GM21390 (cell line): Measurements from ENCODE around the gene TESMIN.

Experiments
- ATAC-seq: cut with Tn5 transposase; IDR thresholded peaks from one replicate; pipeline ENCODE4 v1.9.1; 2021; ENCODE audit not compliant: unreplicated experiment

TESMIN gene

GRCh38 chr11:68684385-68685356 lies 66.6 kb downstream of the TESMIN start, which contains the start of gene GAL:
GAL (plus strand) TSS chr11:68684544; CDS start chr11:68684924, 380 bp downstream.
- no peak for ATAC-seq

- no peak for ATAC-seq
These were observed 67.6 kb downstream of the TESMIN start for GRCh38 chr11:68683536-68684384.

- ATAC-seq, result no peak
These were observed 68.2 kb downstream of the TESMIN start for GRCh38 chr11:68683121-68683520.

- ATAC-seq, result no peak
These were observed 68.8 kb downstream of the TESMIN start for GRCh38 chr11:68682531-68682961.

GRCh38 chr11:68680541-68681231 lies 70.6 kb downstream of the TESMIN start:
- ATAC-seq, result no peak

- ATAC-seq, result no peak
These were observed 73.3 kb downstream of the TESMIN start for GRCh38 chr11:68678031-68678441.

GRCh38 chr11:68677432-68677831 lies 73.9 kb downstream of the TESMIN start:
- ATAC-seq, result no peak

- no peak for ATAC-seq
These were observed 76.9 kb downstream of the TESMIN start for GRCh38 chr11:68674461-68674860.

GRCh38 chr11:68673991-68674390 lies 77.3 kb downstream of the TESMIN start:
- ATAC-seq, result no peak

- no peak for ATAC-seq
These were observed 77.9 kb downstream of the TESMIN start for GRCh38 chr11:68673306-68673945.

GRCh38 chr11:68670208-68670992 lies 80.9 kb downstream of the TESMIN start:
- no peak for ATAC-seq

GRCh38 chr11:68669301-68670090 lies 81.8 kb downstream of the TESMIN start:
- no peak for ATAC-seq

GRCh38 chr11:68667511-68668500 lies 83.5 kb downstream of the TESMIN start:
- ATAC-seq, result no peak

GRCh38 chr11:68666849-68667248 lies 84.5 kb downstream of the TESMIN start:
- no peak for ATAC-seq

- no peak for ATAC-seq
These were observed 85.9 kb downstream of the TESMIN start for GRCh38 chr11:68665436-68665835.

- no peak for ATAC-seq
These were observed 86.4 kb downstream of the TESMIN start for GRCh38 chr11:68664906-68665305.

GRCh38 chr11:68664141-68664540 lies 87.2 kb downstream of the TESMIN start:
- ATAC-seq, result no peak
